ENCODE results near the gene MBTPS1.

DNA sequence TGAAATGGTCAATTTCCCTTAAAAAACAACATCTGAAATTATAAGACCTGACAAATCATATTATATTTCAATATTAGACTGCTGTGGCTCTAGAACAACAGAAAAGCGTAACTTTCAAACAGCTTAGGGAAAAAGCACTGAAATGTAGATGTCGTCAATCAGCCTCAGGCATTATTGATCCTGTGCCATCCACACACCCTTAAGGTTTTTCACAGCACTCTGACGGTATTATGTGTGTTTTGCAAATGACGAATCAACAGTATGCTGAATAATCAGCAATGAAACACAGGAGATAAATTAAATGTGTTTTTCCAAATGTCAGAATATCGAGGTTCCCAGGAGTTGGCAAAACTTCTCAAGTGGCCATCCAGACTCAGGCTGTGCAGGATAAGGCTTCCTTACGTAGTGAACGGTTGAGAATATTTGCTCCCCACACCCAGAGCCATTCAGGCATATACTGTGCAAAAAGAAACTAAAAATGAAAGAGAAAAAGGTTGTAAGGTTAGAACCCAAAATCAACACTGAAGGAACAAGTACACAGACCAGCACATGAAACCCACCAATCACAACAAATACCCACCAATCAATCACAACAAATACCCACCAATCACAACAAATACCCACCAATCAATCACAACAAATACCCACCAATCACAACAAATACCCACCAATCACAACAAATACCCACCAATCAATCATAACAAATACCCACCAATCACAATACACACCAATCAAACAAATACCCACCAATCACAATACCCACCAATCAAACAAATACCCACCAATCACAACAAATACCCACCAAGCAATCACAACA is 7.7 kb upstream of the MBTPS1 start:
- TF ChIP-seq MYC (IDR thresholded peaks at IDR 0.05; ENCODE audit: low read depth, low read length) (no peak), POLR2A (IDR thresholded peaks at IDR 0.05; ENCODE audit: extremely low read depth, insufficient read length) (no peak), MAX (IDR thresholded peaks at IDR 0.05; ENCODE audit: low read depth, low read length) (no peak)
- TF ChIP-seq, protein P1, sequence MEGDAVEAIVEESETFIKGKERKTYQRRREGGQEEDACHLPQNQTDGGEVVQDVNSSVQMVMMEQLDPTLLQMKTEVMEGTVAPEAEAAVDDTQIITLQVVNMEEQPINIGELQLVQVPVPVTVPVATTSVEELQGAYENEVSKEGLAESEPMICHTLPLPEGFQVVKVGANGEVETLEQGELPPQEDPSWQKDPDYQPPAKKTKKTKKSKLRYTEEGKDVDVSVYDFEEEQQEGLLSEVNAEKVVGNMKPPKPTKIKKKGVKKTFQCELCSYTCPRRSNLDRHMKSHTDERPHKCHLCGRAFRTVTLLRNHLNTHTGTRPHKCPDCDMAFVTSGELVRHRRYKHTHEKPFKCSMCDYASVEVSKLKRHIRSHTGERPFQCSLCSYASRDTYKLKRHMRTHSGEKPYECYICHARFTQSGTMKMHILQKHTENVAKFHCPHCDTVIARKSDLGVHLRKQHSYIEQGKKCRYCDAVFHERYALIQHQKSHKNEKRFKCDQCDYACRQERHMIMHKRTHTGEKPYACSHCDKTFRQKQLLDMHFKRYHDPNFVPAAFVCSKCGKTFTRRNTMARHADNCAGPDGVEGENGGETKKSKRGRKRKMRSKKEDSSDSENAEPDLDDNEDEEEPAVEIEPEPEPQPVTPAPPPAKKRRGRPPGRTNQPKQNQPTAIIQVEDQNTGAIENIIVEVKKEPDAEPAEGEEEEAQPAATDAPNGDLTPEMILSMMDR (IDR thresholded peaks at IDR 0.05; ENCODE audit: low read depth, low read length), result no peak
